Esophagus muscularis mucosa (tissue), 4 donors: ENCODE data around the gene PTCRA. TPM values are rescaled to one million over a fixed set of nuclear protein-coding genes. Genes with fewer than 3 reads are reported as not detected.

Experiments used
- DNase-seq: peaks from one replicate; pipeline ENCODE4 v3.0.0-alpha.2; 2017; ENCODE audit errors: extremely low spot score
- H3K27ac ChIP-seq, 4 donors: fragments of 200-600 bp; sonication (generic); replicated peaks in 1 of 4; 1 replicate in 3 of 4; 2 replicates in 1 of 4; pipeline ENCODE4 v1.5.1; 2016 to 2019; ENCODE audit warnings: mild to moderate bottlenecking in 1 of 4
- H3K27me3 ChIP-seq, 4 donors: fragments of 200-600 bp; sonication (generic); one replicate each; pipeline versions ENCODE4 v1.5.1 to v1.6.0; 2016 to 2019
- H3K36me3 ChIP-seq, 4 donors: fragments of 200-600 bp; sonication (generic); one replicate each; pipeline ENCODE4 v1.5.1; 2016 to 2019
- H3K4me1 ChIP-seq, 4 donors: fragments of 200-600 bp; sonication (generic); one replicate each; pipeline ENCODE4 v1.5.1; 2016 to 2019
- H3K4me3 ChIP-seq, 4 donors: fragments of 200-600 bp; sonication (generic); 1 replicate in 2 of 4; 2 replicates in 2 of 4; pipeline ENCODE4 v1.5.1; 2016 to 2019; ENCODE audit warnings: mild to moderate bottlenecking in 4 of 4, moderate library complexity in 1 of 4
- H3K9me3 ChIP-seq, 4 donors: fragments of 200-600 bp; sonication (generic); 1 replicate in 3 of 4; 2 replicates in 1 of 4; pipeline ENCODE4 v1.5.1; 2016 to 2019
- CTCF ChIP-seq, 3 experiments: fragments of 200-600 bp in 2 of 3; fragments of 450-650 bp in 1 of 3; sonication (generic) in 2 of 3; IDR thresholded peaks; one replicate each; pipeline ENCODE4 v1.5.1; 2017 to 2019; ENCODE audit warnings: antibody characterized with exemption in 3 of 3, mild to moderate bottlenecking in 2 of 3, moderate library complexity in 1 of 3
- EP300 ChIP-seq: sonication (generic); formaldehyde crosslinking; IDR thresholded peaks from one replicate; pipeline ENCODE4 v1.6.1; 2017; ENCODE audit warnings: antibody characterized with exemption
- POLR2A ChIP-seq: fragments of 450-650 bp; IDR thresholded peaks from one replicate; pipeline ENCODE4 v1.6.1; 2017; ENCODE audit warnings: antibody characterized with exemption, moderate library complexity, mild to moderate bottlenecking, low read depth
- POLR2AphosphoS5 ChIP-seq, 2 donors: sonication (generic); formaldehyde crosslinking; IDR thresholded peaks; one replicate each; pipeline ENCODE4 v1.6.1; 2017; ENCODE audit warnings: antibody characterized with exemption in 2 of 2
- WGBS: methylation state at CpG from one replicate; pipeline ENCODE4 v1.1.5; 2018; 5-methylcytosine and 5-hydroxymethylcytosine counted together
- intact Hi-C: fragments of 100-400 bp; cut with DNase I; formaldehyde crosslinking; loops from one replicate; pipeline ENCODE4 v1.15.1; 2023
- total RNA-seq, 4 donors: library from RNA; depleted of rRNA; stranded (reverse); fragments of >200 nt; gene quantifications; one replicate each; pipeline versions ENCODE4 v1.1.0 to v1.2.1, GENCODE V29; 2016

PTCRA gene
- total RNA-seq, 4 donors from 2014 or later, result 0.50 TPM; not detected in 3

DNA sequence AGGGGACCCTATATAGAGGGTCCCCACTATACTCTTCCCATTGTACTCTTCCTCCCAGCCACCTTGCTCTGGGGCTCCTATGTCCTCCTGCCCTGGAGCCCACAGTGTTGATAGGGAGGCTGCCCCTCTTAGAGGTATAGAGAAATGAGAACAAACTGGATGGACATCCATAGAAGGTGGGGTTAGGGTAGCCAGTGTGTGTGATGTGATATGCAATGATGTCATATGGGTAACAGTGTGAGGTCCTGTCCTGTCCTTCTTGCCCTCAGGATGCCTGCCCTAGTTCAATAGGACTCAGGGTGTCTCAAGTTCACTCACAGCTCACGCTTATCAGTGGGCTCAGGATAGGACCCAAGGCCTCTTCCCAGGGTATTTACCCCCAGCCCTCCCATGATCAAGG is 435 bp downstream of the PTCRA start:
- Histone ChIP-seq H3K36me3 (no peaks in the 10 kb centered on the region), H3K4me3 (no peak overlapping the region), H3K4me1 (peaks cover 5 to 7% (median 6%) of the 10 kb centered on the region in 4 donors), H3K27ac (no peak overlapping the region), H3K9me3 (no peaks in the 10 kb centered on the region), H3K27me3 (peaks cover 0 to 43% (median 2%) of the 10 kb centered on the region in 4 donors)
- no peak for TF ChIP-seq POLR2A
- TF ChIP-seq POLR2AphosphoS5 (IDR thresholded peaks at IDR 0.05), result no peak
- TF ChIP-seq CTCF (IDR thresholded peaks at IDR 0.05), result no peak
- no peak for TF ChIP-seq EP300
- intact Hi-C loops, result no loop called here
- no peak for DNase-seq
- WGBS, result 100% methylated on average over 1 of the region's 1 CpG

- Histone ChIP-seq H3K36me3 (no peaks in the 10 kb centered on the region), H3K27me3 (peaks cover 0 to 21% (median 0%) of the 10 kb centered on the region in 4 donors), H3K9me3 (no peaks in the 10 kb centered on the region), H3K4me3 (no peak overlapping the region), H3K4me1 (no peaks in the 10 kb centered on the region), H3K27ac (no peak overlapping the region)
- WGBS, result 69% methylated on average over 6 of the region's 6 CpGs
- TF ChIP-seq POLR2AphosphoS5 (IDR thresholded peaks at IDR 0.05) (no peak), POLR2A (no peak), EP300 (no peak), CTCF (IDR thresholded peaks at IDR 0.05) (no peak)
- DNase-seq, result no peak
- intact Hi-C loops, result no loop called here
Observed at GRCh38 chr6:42921801-42922200, 5.9 kb downstream of the PTCRA start.

- no peak overlapping the region for H3K4me3 ChIP-seq
- intact Hi-C loops, result no loop called here
- no peaks in the 10 kb centered on the region for H3K9me3 ChIP-seq
- no peak for TF ChIP-seq POLR2AphosphoS5 (IDR thresholded peaks at IDR 0.05)
- TF ChIP-seq CTCF (IDR thresholded peaks at IDR 0.05), result no peak
- TF ChIP-seq EP300, result no peak
- TF ChIP-seq POLR2A, result no peak
- peaks cover 0 to 21% (median 0%) of the 10 kb centered on the region in 4 donors for H3K27me3 ChIP-seq
- no peaks in the 10 kb centered on the region for H3K36me3 ChIP-seq
- no peak overlapping the region for H3K27ac ChIP-seq
- 73% methylated on average over 2 of the region's 2 CpGs for WGBS
- peaks cover 0 to 9% (median 8%) of the 10 kb centered on the region in 4 donors for H3K4me1 ChIP-seq
- DNase-seq, result no peak
Observed at GRCh38 chr6:42923666-42924065, 7.8 kb downstream of the PTCRA start.

- peaks cover 0 to 21% (median 0%) of the 10 kb centered on the region in 4 donors for H3K27me3 ChIP-seq
- no peak overlapping the region for H3K27ac ChIP-seq
- WGBS, result 38% methylated on average over 8 of the region's 23 CpGs
- H3K4me3 ChIP-seq, result no peak overlapping the region
- no peak for DNase-seq
- H3K36me3 ChIP-seq, result no peaks in the 10 kb centered on the region
- H3K4me1 ChIP-seq, result peaks cover 3 to 16% (median 15%) of the 10 kb centered on the region in 4 donors
- intact Hi-C loops, result loop anchor here (5.0 kb wide), 1 partner anchor 62 kb away; no protein-coding TSS in a partner anchor
- no peaks in the 10 kb centered on the region for H3K9me3 ChIP-seq
- TF ChIP-seq POLR2AphosphoS5 (IDR thresholded peaks at IDR 0.05) (no peak), CTCF (IDR thresholded peaks at IDR 0.05) (no peak), POLR2A (no peak), EP300 (no peak)
Observed at GRCh38 chr6:42925248-42925857, 9.5 kb downstream of the PTCRA start.
